Mucosa of rectum (tissue), 2 donors: ENCODE data around the gene RPL3.

Source experiments
- H3K27ac ChIP-seq, 2 donors: one replicate each; pipeline ENCODE4 v1.7.0; 2013; ENCODE audit warnings: inconsistent platforms in 2 of 2, low read depth in 2 of 2, low read length in 2 of 2
- H3K27me3 ChIP-seq, 2 donors: one replicate each; pipeline ENCODE4 v1.7.0; 2013; ENCODE audit warnings: low read length in 2 of 2; ENCODE audit not compliant: control insufficient read depth in 2 of 2, insufficient read depth in 2 of 2
- H3K36me3 ChIP-seq, 2 donors: one replicate each; pipeline ENCODE4 v1.7.0; 2013; ENCODE audit warnings: low read length in 2 of 2; ENCODE audit not compliant: control insufficient read depth in 2 of 2, insufficient read depth in 2 of 2
- H3K4me1 ChIP-seq, 2 donors: one replicate each; pipeline ENCODE4 v1.7.0; 2013; ENCODE audit warnings: low read length in 2 of 2, mild to moderate bottlenecking in 1 of 2; ENCODE audit not compliant: control insufficient read depth in 2 of 2, insufficient read depth in 2 of 2
- H3K4me3 ChIP-seq, 2 donors: one replicate each; pipeline ENCODE4 v1.7.0; 2013; ENCODE audit warnings: low read length in 2 of 2
- H3K9ac ChIP-seq, 2 donors: one replicate each; pipeline ENCODE4 v1.7.0; 2013; ENCODE audit warnings: low read length in 2 of 2, low read depth in 1 of 2, mild to moderate bottlenecking in 1 of 2
- H3K9me3 ChIP-seq, 2 donors: one replicate each; pipeline ENCODE4 v1.7.0; 2013; ENCODE audit warnings: low read length in 2 of 2; ENCODE audit not compliant: control insufficient read depth in 2 of 2
- donor health status: healthy.
- donor health status: Normal muscosa, but diverticular disease.

Gene RPL3

DNA sequence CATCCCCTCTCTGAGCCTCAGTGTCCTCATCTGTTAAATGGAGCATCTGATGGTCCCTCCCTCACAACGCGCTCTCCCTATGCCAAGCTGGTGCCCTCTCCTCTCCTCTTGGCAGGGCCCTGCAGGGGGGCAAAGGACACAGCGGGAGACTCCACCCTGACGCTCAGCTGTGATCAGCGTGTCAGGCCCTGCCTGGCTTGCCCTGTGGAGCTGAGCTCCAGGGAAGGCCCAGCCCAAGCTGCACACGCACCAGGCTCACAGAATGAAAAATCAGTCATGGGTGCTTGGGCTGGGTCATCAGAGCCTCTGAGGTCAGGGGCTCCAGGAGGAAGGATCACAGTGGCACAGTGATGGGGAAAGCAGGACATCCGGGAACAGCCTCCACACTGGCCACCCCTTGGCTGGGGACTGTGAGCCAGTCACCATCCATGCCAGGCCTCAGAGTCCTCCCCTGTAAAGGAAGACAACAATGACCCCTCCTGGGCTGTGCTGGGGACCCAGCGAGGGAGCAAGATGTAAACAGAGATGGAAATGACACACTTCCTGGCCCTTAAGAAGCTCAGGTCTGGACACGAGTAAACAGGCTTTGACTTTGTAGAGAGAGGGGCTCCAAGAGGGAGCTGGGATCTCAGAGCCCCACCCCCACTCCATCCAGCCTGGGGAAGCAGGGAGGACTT lies 36.6 kb downstream of the RPL3 start:
- no peak overlapping the region for H3K4me3 ChIP-seq
- H3K36me3 ChIP-seq = no peaks in the 10 kb centered on the region
- H3K9ac ChIP-seq = no peak overlapping the region
- no peaks in the 10 kb centered on the region for H3K9me3 ChIP-seq
- no peaks in the 10 kb centered on the region for H3K27me3 ChIP-seq
- peak overlapping the region; percentile 38 to 68 for H3K27ac ChIP-seq
- no peaks in the 10 kb centered on the region for H3K4me1 ChIP-seq

DNA sequence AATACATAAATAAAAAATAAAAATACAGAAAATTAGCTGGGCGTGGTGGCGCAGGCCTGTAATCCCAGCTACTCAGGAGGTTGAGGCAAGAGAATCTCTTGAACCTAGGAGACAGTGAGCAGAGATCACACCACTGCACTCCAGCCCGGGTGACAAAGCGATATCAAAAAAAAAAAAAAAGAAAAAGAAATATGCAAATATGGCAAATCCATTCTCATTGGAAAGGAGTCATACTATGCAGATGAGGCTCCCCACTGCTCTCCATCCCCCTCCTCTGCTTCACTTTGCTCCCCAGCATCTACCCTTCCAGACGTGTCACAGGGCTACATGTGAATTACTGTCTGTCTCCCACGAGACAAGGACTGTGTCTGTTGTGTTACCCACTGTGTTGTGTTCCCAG lies 38.3 kb downstream of the RPL3 start:
- no peak overlapping the region for H3K27ac ChIP-seq
- no peaks in the 10 kb centered on the region for H3K36me3 ChIP-seq
- peaks cover 0 to 3% of the 10 kb centered on the region in 2 donors for H3K9me3 ChIP-seq
- no peaks in the 10 kb centered on the region for H3K27me3 ChIP-seq
- H3K9ac ChIP-seq = no peak overlapping the region
- no peaks in the 10 kb centered on the region for H3K4me1 ChIP-seq
- no peak overlapping the region for H3K4me3 ChIP-seq

- H3K4me1 ChIP-seq = no peaks in the 10 kb centered on the region
- no peaks in the 10 kb centered on the region for H3K27me3 ChIP-seq
- no peaks in the 10 kb centered on the region for H3K36me3 ChIP-seq
- no peak overlapping the region for H3K9ac ChIP-seq
- no peak overlapping the region for H3K27ac ChIP-seq
- H3K4me3 ChIP-seq = no peak overlapping the region
- H3K9me3 ChIP-seq = peaks cover 0 to 3% of the 10 kb centered on the region in 2 donors
Measured at GRCh38 chr22:39280250-39280649, 39.2 kb downstream of the RPL3 start.

GRCh38 chr22:39279170-39279850 lies 40.1 kb downstream of the RPL3 start:
- Histone ChIP-seq H3K36me3 (no peaks in the 10 kb centered on the region), H3K27me3 (no peaks in the 10 kb centered on the region), H3K4me1 (no peaks in the 10 kb centered on the region), H3K9ac (no peak overlapping the region), H3K27ac (no peak overlapping the region), H3K4me3 (no peak overlapping the region), H3K9me3 (peaks cover 0 to 3% of the 10 kb centered on the region in 2 donors)

GRCh38 chr22:39278040-39278439 lies 41.4 kb downstream of the RPL3 start:
- Histone ChIP-seq H3K27me3 (no peaks in the 10 kb centered on the region), H3K27ac (no peak overlapping the region), H3K36me3 (no peaks in the 10 kb centered on the region), H3K4me1 (no peaks in the 10 kb centered on the region), H3K4me3 (no peak overlapping the region), H3K9ac (no peak overlapping the region), H3K9me3 (peaks cover 0 to 3% of the 10 kb centered on the region in 2 donors)

- no peak overlapping the region for H3K9ac ChIP-seq
- H3K27ac ChIP-seq = no peak overlapping the region
- peaks cover 0 to 3% of the 10 kb centered on the region in 2 donors for H3K9me3 ChIP-seq
- no peaks in the 10 kb centered on the region for H3K27me3 ChIP-seq
- H3K36me3 ChIP-seq = no peaks in the 10 kb centered on the region
- H3K4me1 ChIP-seq = no peaks in the 10 kb centered on the region
- H3K4me3 ChIP-seq = no peak overlapping the region
Measured at GRCh38 chr22:39277142-39277607, 42.2 kb downstream of the RPL3 start.

DNA sequence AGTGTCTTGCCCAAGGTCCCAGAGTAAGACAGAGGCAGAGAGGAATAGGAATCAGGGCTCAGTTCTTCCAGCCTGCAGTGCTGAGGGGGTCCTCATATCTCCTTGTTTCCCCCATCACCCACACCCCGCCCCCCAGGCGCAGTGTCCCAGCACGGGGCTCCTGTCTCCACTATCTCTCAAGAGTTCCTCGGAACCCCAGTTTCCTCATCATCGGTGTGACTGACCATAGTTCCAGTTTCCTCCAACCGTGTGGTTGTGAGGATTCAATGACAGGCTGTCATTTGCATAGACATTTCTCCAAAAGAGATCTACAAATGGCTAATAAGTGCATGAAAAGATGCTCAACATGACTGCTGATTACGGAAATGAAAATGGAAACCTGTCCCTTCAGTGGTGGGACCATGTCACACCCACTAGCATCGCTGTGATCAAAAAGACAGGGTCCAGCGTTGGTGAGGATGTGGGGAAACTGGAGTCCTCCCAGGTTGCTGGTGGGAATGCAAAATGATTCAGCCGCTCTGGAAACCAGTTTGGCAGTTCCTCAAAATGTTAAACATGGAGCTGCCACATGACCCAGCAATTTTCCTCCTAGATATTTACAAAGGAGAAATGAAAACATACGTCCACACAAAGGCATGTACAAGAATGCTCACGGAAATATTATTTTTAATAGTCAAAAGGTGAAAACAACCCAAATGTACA lies 42.8 kb downstream of the RPL3 start:
- Histone ChIP-seq H3K9me3 (peaks cover 0 to 3% of the 10 kb centered on the region in 2 donors), H3K9ac (no peak overlapping the region), H3K27me3 (no peaks in the 10 kb centered on the region), H3K36me3 (no peaks in the 10 kb centered on the region), H3K4me3 (no peak overlapping the region), H3K27ac (no peak overlapping the region), H3K4me1 (no peaks in the 10 kb centered on the region)

GRCh38 chr22:39275814-39276439 lies 43.5 kb downstream of the RPL3 start:
- Histone ChIP-seq H3K4me3 (no peak overlapping the region), H3K4me1 (no peaks in the 10 kb centered on the region), H3K9me3 (peaks cover 0 to 3% of the 10 kb centered on the region in 2 donors), H3K27me3 (no peaks in the 10 kb centered on the region), H3K27ac (no peak overlapping the region), H3K9ac (no peak overlapping the region), H3K36me3 (no peaks in the 10 kb centered on the region)

DNA sequence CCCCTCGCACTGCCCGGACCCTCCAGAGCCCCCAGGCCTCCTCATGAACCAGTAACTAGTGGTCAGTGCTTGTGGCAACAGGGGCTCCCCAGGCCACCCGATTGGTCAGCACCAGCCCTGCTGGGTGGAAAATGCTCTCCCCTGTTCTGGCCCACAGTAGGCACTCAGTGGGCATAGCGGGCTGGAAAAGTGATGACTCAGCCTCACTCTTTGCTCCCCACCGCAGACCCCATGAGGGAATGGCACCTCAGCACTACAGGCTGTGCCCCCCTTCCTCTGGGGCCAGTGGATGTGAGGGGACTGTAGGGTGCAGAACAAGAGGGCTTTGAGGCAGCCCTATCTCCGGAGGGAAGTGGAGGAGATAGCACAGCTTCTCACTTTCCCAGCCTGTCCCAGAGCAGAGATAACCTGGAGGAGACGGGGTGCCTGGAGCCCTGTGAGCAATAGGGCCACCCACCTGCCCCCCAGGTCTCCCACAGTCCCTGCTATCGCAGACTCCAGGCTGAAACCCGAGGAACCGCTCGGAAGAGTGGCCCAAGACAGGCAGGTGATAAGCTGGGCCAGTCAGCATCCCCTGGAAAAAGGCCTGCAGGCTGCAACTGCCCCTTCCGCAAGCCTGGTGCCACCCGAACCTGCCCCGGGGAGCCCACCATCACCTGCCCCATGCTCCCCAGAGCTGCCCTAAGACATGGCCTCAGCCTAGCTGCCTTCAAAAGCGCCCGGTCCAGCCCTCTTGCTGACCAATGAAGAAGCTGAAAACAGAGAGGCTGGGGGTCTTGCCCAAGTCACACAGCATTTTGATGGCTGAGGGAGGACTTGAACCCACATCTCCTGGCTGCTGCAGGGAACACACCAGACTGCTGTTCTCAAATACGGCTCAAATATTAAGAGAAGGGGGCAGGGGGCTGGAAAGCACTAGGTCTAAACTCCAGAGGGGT lies 45.2 kb downstream of the RPL3 start:
- Histone ChIP-seq H3K9ac (no peak overlapping the region), H3K27ac (no peak overlapping the region), H3K27me3 (no peaks in the 10 kb centered on the region), H3K4me1 (no peaks in the 10 kb centered on the region), H3K36me3 (no peaks in the 10 kb centered on the region), H3K9me3 (peaks cover 0 to 3% of the 10 kb centered on the region in 2 donors), H3K4me3 (no peak overlapping the region)
